OCI-LY7 (cell line): Measurements from ENCODE around the gene TMEM115. TPM values are rescaled to one million over a fixed set of nuclear protein-coding genes. Genes with fewer than 3 reads are reported as not detected.

ENCODE experiments used
- BruUV-seq: library from RNA; stranded (reverse); fragments of 400-500 nt; replicated peaks from 2 replicates; lab custom pipeline; 2021; lab: Mats Ljungman, UMichigan
- CTCF ChIA-PET: fragments of 300-600 bp; sonication (Branson Sonifier 250); formaldehyde crosslinking; loops from one replicate; lab custom pipeline; 2022; ENCODE audit warnings: antibody characterized with exemption; ENCODE audit not compliant: unreplicated experiment; lab: Charles Lee
- POLR2A ChIA-PET: fragments of 300-600 bp; sonication (Branson Sonifier 250); formaldehyde crosslinking; loops from one replicate; lab custom pipeline; 2022; ENCODE audit warnings: antibody characterized with exemption; lab: Charles Lee
- DNase-seq: peaks from one replicate; pipeline ENCODE4 v3.0.0-alpha.2; 2015; ENCODE audit warnings: low spot score
- H2AFZ ChIP-seq: fragments of 200-600 bp; sonication (generic), shearing (Covaris generic); 2 replicates; pipeline ENCODE4 v1.6.1; 2014; ENCODE audit warnings: mild to moderate bottlenecking, antibody characterized with exemption, low read length, moderate library complexity
- H3K27ac ChIP-seq: fragments of 200-600 bp; sonication (generic); 2 replicates; pipeline ENCODE4 v1.5.1; 2014; ENCODE audit warnings: mixed run types, low read depth, mild to moderate bottlenecking, moderate library complexity, low read length, inconsistent platforms; ENCODE audit not compliant: poor library complexity, severe bottlenecking
- H3K36me3 ChIP-seq: fragments of 200-600 bp; sonication (generic); 2 replicates; pipeline ENCODE4 v1.6.1; 2014; ENCODE audit warnings: mild to moderate bottlenecking, antibody characterized with exemption, low read length, moderate library complexity, mixed read lengths; ENCODE audit not compliant: insufficient read depth
- H3K4me1 ChIP-seq: fragments of 200-600 bp; sonication (generic); 2 replicates; pipeline ENCODE4 v1.5.1; 2014; ENCODE audit warnings: mild to moderate bottlenecking, low read length; ENCODE audit not compliant: insufficient read depth, poor library complexity, severe bottlenecking
- H3K4me2 ChIP-seq: fragments of 200-600 bp; sonication (generic); 2 replicates; pipeline ENCODE4 v1.6.1; 2014; ENCODE audit warnings: mild to moderate bottlenecking, low read length
- H3K4me3 ChIP-seq: fragments of 200-600 bp; sonication (generic); 2 replicates; pipeline ENCODE4 v1.5.1; 2014; ENCODE audit warnings: mild to moderate bottlenecking, low read depth, low read length; ENCODE audit not compliant: poor library complexity, severe bottlenecking
- H3K79me2 ChIP-seq: fragments of 200-600 bp; sonication (generic); 2 replicates; pipeline ENCODE4 v1.6.1; 2016; ENCODE audit warnings: low read depth, mild to moderate bottlenecking, low read length, moderate library complexity, mixed read lengths; ENCODE audit not compliant: insufficient read depth
- H3K9me2 ChIP-seq: fragments of 200-600 bp; sonication (generic); 2 replicates; pipeline ENCODE4 v1.6.1; 2016; ENCODE audit warnings: mild to moderate bottlenecking, low read length, mixed read lengths; ENCODE audit not compliant: insufficient read depth
- H3K9me3 ChIP-seq: fragments of 200-600 bp; sonication (generic); 2 replicates; pipeline ENCODE4 v1.6.1; 2014; ENCODE audit warnings: mild to moderate bottlenecking, mixed run types, low read length, mixed read lengths
- H4K20me1 ChIP-seq: fragments of 200-600 bp; sonication (generic); 2 replicates; pipeline ENCODE4 v1.6.1; 2014; ENCODE audit warnings: mild to moderate bottlenecking, antibody characterized with exemption, low read length, moderate library complexity, mixed read lengths; ENCODE audit not compliant: insufficient read depth
- CTCF ChIP-seq: fragments of 200-600 bp; sonication (generic); conservative IDR thresholded peaks from 2 replicates; pipeline ENCODE4 v1.5.1; 2014; ENCODE audit warnings: mild to moderate bottlenecking, antibody characterized with exemption, low read length, moderate library complexity, mixed read lengths
- EZH2phosphoT487 ChIP-seq: fragments of 200-600 bp; sonication (generic); IDR thresholded peaks from 2 replicates; pipeline ENCODE4 v1.6.1; 2018; ENCODE audit warnings: low read depth, borderline replicate concordance, mild to moderate bottlenecking, mixed run types, antibody characterized with exemption, low read length, moderate library complexity, mixed read lengths
- intact Hi-C: fragments of 100-400 bp; cut with micrococcal nuclease; formaldehyde crosslinking; loops from one replicate; pipeline ENCODE4 v1.10.0; 2022; ENCODE audit not compliant: unreplicated experiment
- total RNA-seq, 2 experiments: library from RNA; depleted of rRNA in 1 of 2; stranded (reverse); fragments of >200 nt in 1 of 2; shearing (Covaris generic) in 1 of 2; gene quantifications; 2 replicates each; pipeline ENCODE4 v1.2.3, GENCODE V29; 2014 to 2022

Gene TMEM115
- total RNA-seq, 2 experiments from 2014 or later = 16.2 to 18.9 TPM

GRCh38 chr3:50380405-50381085 lies 21.2 kb upstream of the TMEM115 start:
- intact Hi-C loops = no loop called here
- TF ChIP-seq CTCF (no peak), EZH2phosphoT487 (no peak)
- ChIA-PET POLR2A (interaction anchor here (0.6 kb wide), 2 partner anchors 126 to 214 kb away, joined by 3 read pairs; no protein-coding TSS in a partner anchor), CTCF (no interaction called here)
- Histone ChIP-seq H3K4me1 (no peaks in the 10 kb centered on the region), H2AFZ (no peak overlapping the region), H3K9me2 (no peaks in the 10 kb centered on the region), H4K20me1 (no peaks in the 10 kb centered on the region), H3K36me3 (no peaks in the 10 kb centered on the region), H3K79me2 (no peaks in the 10 kb centered on the region), H3K27ac (no peak overlapping the region), H3K4me3 (no peak overlapping the region), H3K9me3 (no peaks in the 10 kb centered on the region), H3K4me2 (no peak overlapping the region)
- DNase-seq = no peak
- BruUV-seq = no TSS peak

- H3K36me3 ChIP-seq = no peaks in the 10 kb centered on the region
- ChIA-PET CTCF (no interaction called here), POLR2A (no interaction called here)
- H3K9me3 ChIP-seq = no peaks in the 10 kb centered on the region
- no peak for DNase-seq
- no peak for TF ChIP-seq CTCF
- TF ChIP-seq EZH2phosphoT487 = no peak
- H3K79me2 ChIP-seq = no peaks in the 10 kb centered on the region
- H3K4me3 ChIP-seq = no peak overlapping the region
- H3K4me1 ChIP-seq = no peaks in the 10 kb centered on the region
- H4K20me1 ChIP-seq = no peaks in the 10 kb centered on the region
- intact Hi-C loops = no loop called here
- H2AFZ ChIP-seq = no peak overlapping the region
- no TSS peak for BruUV-seq
- H3K9me2 ChIP-seq = no peaks in the 10 kb centered on the region
- H3K4me2 ChIP-seq = no peak overlapping the region
- no peak overlapping the region for H3K27ac ChIP-seq
Observed at GRCh38 chr3:50378757-50379156, 19.4 kb upstream of the TMEM115 start.

- no peak for TF ChIP-seq CTCF
- TF ChIP-seq EZH2phosphoT487 = no peak
- CTCF ChIA-PET = interaction anchor here (0.6 kb wide), 1 partner anchor 156 kb away, joined by 3 read pairs; no protein-coding TSS in a partner anchor
- POLR2A ChIA-PET = no interaction called here
Observed at GRCh38 chr3:50378024-50378423, 18.7 kb upstream of the TMEM115 start.

More at GRCh38 chr3:50378024-50378423, 18.7 kb upstream of the TMEM115 start:
- no peak for DNase-seq
- BruUV-seq = no TSS peak
- H3K27ac ChIP-seq = no peak overlapping the region
- intact Hi-C loops = no loop called here
- no peaks in the 10 kb centered on the region for H4K20me1 ChIP-seq
- H2AFZ ChIP-seq = no peak overlapping the region
- H3K9me2 ChIP-seq = no peaks in the 10 kb centered on the region
- no peaks in the 10 kb centered on the region for H3K4me1 ChIP-seq
- no peaks in the 10 kb centered on the region for H3K79me2 ChIP-seq
- H3K36me3 ChIP-seq = no peaks in the 10 kb centered on the region
- no peak overlapping the region for H3K4me3 ChIP-seq
- H3K9me3 ChIP-seq = no peaks in the 10 kb centered on the region
- no peak overlapping the region for H3K4me2 ChIP-seq
